HEK293 (cell line): Measurements from ENCODE around the gene POTEE.
"Not testable (repeated sequence)": the region's sequence is repeated elsewhere in the genome, so short reads cannot be mapped to it uniquely, and the experiment has no call there.

Source experiments
- CTCF ChIP-seq: fragments of 450-650 bp; formaldehyde crosslinking; IDR thresholded peaks from 2 replicates; pipeline ENCODE4 v1.5.1; 2016; ENCODE audit warnings: missing biosample characterization, missing genetic modification characterization
- REST ChIP-seq: fragments of 450-650 bp; formaldehyde crosslinking; IDR thresholded peaks from 2 replicates; pipeline ENCODE4 v1.5.1; 2016; ENCODE audit warnings: missing biosample characterization, missing genetic modification characterization
- SALL2 ChIP-seq: fragments of 450-650 bp; formaldehyde crosslinking; IDR thresholded peaks from 2 replicates; pipeline ENCODE4 v1.5.0; 2017; ENCODE audit warnings: missing biosample characterization, mild to moderate bottlenecking, missing genetic modification characterization, borderline replicate concordance
- TRIM28 ChIP-seq: IDR thresholded peaks from 2 replicates; pipeline ENCODE4 v1.6.1; 2011; ENCODE audit warnings: low read length, control low read depth, borderline replicate concordance
- ZNF114 ChIP-seq: fragments of 450-650 bp; formaldehyde crosslinking; IDR thresholded peaks from 2 replicates; pipeline ENCODE4 v1.5.0; 2017; ENCODE audit warnings: missing biosample characterization, missing genetic modification characterization
- ZNF266 ChIP-seq: fragments of 450-650 bp; formaldehyde crosslinking; IDR thresholded peaks from 2 replicates; pipeline ENCODE4 v1.5.1; 2016; ENCODE audit warnings: missing biosample characterization, missing genetic modification characterization, low read depth
- ZNF274 ChIP-seq, 2 experiments: fragments of 200-500 bp in 1 of 2; fragments of 450-650 bp in 1 of 2; sonication (Bioruptor generic) in 1 of 2; formaldehyde crosslinking in 1 of 2; IDR thresholded peaks; 2 replicates each; pipeline versions ENCODE4 v1.5.1 to v1.6.1; 2014 to 2016; ENCODE audit warnings: borderline replicate concordance in 1 of 2, inconsistent platforms in 1 of 2, low read length in 1 of 2, missing biosample characterization in 1 of 2, missing genetic modification characterization in 1 of 2
- ZNF426 ChIP-seq: fragments of 450-650 bp; formaldehyde crosslinking; IDR thresholded peaks from 2 replicates; pipeline ENCODE4 v1.5.1; 2017; ENCODE audit warnings: missing biosample characterization, missing genetic modification characterization, mild to moderate bottlenecking, inconsistent platforms, moderate library complexity
- ZNF501 ChIP-seq: fragments of 450-650 bp; formaldehyde crosslinking; IDR thresholded peaks from 2 replicates; pipeline ENCODE4 v1.5.1; 2016; ENCODE audit warnings: missing biosample characterization, missing genetic modification characterization
- ZNF785 ChIP-seq: fragments of 450-650 bp; formaldehyde crosslinking; IDR thresholded peaks from 2 replicates; pipeline ENCODE4 v1.5.1; 2016; ENCODE audit warnings: missing biosample characterization, missing genetic modification characterization
- ZSCAN5A ChIP-seq: fragments of 450-650 bp; formaldehyde crosslinking; IDR thresholded peaks from 2 replicates; pipeline ENCODE4 v1.5.1; 2016; ENCODE audit warnings: missing biosample characterization, missing genetic modification characterization

- TF ChIP-seq TRIM28; REST (tag by site-specific recombination); CTCF (tag by site-specific recombination); ZNF114 (tag by site-specific recombination); ZNF274 (IDR thresholded peaks at IDR 0.05; ENCODE audit: low read length); ZNF274 (tag by site-specific recombination; IDR thresholded peaks at IDR 0.05; ENCODE audit: borderline replicate concordance); ZNF266 (tag by site-specific recombination); ZSCAN5A; ZNF501 (tag by site-specific recombination); ZNF426 (tag by site-specific recombination); SALL2; ZNF785 (tag by site-specific recombination): not testable (repeated sequence)
These were observed 27.9 kb upstream of the POTEE start for GRCh38 chr2:131181451-131181850.
